Right lobe of liver (tissue), 6 donors: ENCODE results near the gene FRMD4A. TPM values are rescaled to one million over a fixed set of nuclear protein-coding genes. Genes with fewer than 3 reads are reported as not detected.
"Not testable (repeated sequence)": the region's sequence is repeated elsewhere in the genome, so short reads cannot be mapped to it uniquely, and the experiment has no call there.

Experiments
- ATAC-seq, 4 donors: fragments of 200-7000 bp; cut with Tn5 transposase; one replicate each; pipeline ENCODE4 v1.9.1; 2020; ENCODE audit warnings: mild to moderate bottlenecking in 4 of 4, moderate library complexity in 4 of 4
- DNase-seq, 3 donors: peaks; one replicate each; pipeline ENCODE4 v3.0.0-alpha.2; 2020
- H3K27ac ChIP-seq, 3 donors: fragments of 200-600 bp; one replicate each; pipeline ENCODE4 v1.8.0; 2022
- H3K27me3 ChIP-seq, 2 donors: fragments of 200-600 bp; one replicate each; pipeline ENCODE4 v1.8.0; 2022
- H3K36me3 ChIP-seq, 4 donors: fragments of 200-600 bp; sonication (generic) in 1 of 4; one replicate each; pipeline versions ENCODE4 v1.5.1 to v1.8.0; 2017 to 2022; ENCODE audit warnings: control low read depth in 1 of 4
- H3K4me1 ChIP-seq, 4 donors: fragments of 200-600 bp; sonication (generic) in 1 of 4; one replicate each; pipeline versions ENCODE4 v1.5.1 to v1.8.0; 2017 to 2022; ENCODE audit warnings: control low read depth in 1 of 4
- H3K4me3 ChIP-seq, 3 donors: fragments of 200-600 bp; one replicate each; pipeline ENCODE4 v1.8.0; 2022
- H3K9me3 ChIP-seq, 4 donors: fragments of 200-600 bp; sonication (generic) in 1 of 4; one replicate each; pipeline versions ENCODE4 v1.5.1 to v1.8.0; 2017 to 2022; ENCODE audit warnings: control low read depth in 1 of 4
- POLR2A ChIP-seq: fragments of 450-650 bp; IDR thresholded peaks from one replicate; pipeline ENCODE4 v1.6.1; 2017; ENCODE audit warnings: antibody characterized with exemption, mild to moderate bottlenecking
- WGBS: methylation state at CpG from one replicate; pipeline ENCODE4 v1.1.6; 2018; ENCODE audit warnings: low coverage, low lambda C conversion rate; ENCODE audit not compliant: insufficient coverage; ENCODE audit errors: missing lambda C conversion rate; 5-methylcytosine and 5-hydroxymethylcytosine counted together
- intact Hi-C, 2 donors: fragments of 100-400 bp; cut with DNase I; formaldehyde crosslinking; loops; one replicate each; pipeline versions ENCODE4 v1.11.2 to v1.14.1; 2022
- total RNA-seq, 6 experiments: library from RNA; depleted of rRNA in 2 of 6; stranded (reverse); fragments of >200 nt in 2 of 6; fragmentation: NEBNext Ultra II Directional in 3 of 6; extraction: Animal tissue kit (Norgen Biotek cat#: 25700) in 3 of 6; gene quantifications; one replicate each; pipeline versions ENCODE4 v1.1.0 to v1.2.4, GENCODE V29; 2016 to 2023
- TF ChIP-seq, protein P1 (sequence below), 4 donors: fragments of 200-600 bp in 3 of 4; fragments of 450-650 bp in 1 of 4; IDR thresholded peaks; one replicate each; pipeline versions ENCODE4 v1.5.1 to v1.8.0; 2016 to 2022; ENCODE audit warnings: antibody characterized with exemption in 4 of 4, mild to moderate bottlenecking in 2 of 4
- donor health status: DM: no; HTN: yes; CAD: no.
- donor health status: DM: no; HTN: no; CAD: no.
- donor health status: DM: no; HTN: no; CAD: no.
- donor health status: DM: no; HTN: yes; CAD: no.
- donor health status: DM: no; HTN: yes; CAD: no.

FRMD4A gene
- total RNA-seq, 6 experiments from 2014 or later, result 8.4 to 22.8 (median 13.3) TPM

DNA sequence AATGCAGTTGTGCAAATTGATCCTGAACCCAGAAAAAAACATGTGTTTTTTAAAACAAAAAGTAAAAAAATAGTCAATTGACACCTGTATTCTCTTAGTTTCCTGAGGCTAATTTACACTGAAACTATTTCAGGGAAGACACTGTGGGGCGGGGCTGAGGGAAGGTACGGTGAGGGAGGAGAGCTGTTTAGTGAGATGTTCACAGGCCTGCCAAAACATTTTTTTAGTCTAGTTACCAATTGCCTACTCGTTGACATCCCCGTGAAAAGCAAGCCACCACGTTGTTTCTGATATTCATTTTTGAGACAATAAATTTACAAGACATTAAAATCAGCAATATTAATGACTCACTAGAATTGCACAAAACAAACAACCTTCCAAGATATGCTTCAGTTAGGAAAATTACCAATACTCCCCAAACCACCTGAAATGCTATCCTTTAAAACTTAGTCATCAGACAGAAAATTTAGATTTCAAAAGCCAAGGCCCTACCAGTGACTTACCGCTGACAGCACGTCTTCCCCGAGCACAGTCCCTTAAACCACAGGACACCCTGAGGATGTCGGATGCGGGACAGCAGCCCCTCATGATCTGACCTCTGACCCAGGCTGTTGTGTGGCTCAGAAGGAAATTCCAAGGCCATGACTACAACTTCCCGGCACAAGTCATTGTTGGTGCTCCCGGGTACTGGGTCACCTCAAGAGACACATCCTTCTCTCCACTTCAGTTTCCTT lies 464.8 kb downstream of the FRMD4A start:
- no peaks in the 10 kb centered on the region for H3K27me3 ChIP-seq
- TF ChIP-seq, protein P1, sequence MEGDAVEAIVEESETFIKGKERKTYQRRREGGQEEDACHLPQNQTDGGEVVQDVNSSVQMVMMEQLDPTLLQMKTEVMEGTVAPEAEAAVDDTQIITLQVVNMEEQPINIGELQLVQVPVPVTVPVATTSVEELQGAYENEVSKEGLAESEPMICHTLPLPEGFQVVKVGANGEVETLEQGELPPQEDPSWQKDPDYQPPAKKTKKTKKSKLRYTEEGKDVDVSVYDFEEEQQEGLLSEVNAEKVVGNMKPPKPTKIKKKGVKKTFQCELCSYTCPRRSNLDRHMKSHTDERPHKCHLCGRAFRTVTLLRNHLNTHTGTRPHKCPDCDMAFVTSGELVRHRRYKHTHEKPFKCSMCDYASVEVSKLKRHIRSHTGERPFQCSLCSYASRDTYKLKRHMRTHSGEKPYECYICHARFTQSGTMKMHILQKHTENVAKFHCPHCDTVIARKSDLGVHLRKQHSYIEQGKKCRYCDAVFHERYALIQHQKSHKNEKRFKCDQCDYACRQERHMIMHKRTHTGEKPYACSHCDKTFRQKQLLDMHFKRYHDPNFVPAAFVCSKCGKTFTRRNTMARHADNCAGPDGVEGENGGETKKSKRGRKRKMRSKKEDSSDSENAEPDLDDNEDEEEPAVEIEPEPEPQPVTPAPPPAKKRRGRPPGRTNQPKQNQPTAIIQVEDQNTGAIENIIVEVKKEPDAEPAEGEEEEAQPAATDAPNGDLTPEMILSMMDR (IDR thresholded peaks at IDR 0.05), result no peak
- TF ChIP-seq POLR2A, result no peak
- DNase-seq, result peak in 1 of 3 donors; percentile 40
- ATAC-seq, result peak; percentile 59 to 89 (median 78)
- no peaks in the 10 kb centered on the region for H3K36me3 ChIP-seq
- H3K9me3 ChIP-seq, result no peaks in the 10 kb centered on the region
- 63% methylated on average over 8 of the region's 12 CpGs for WGBS
- peak overlapping the region in 1 of 3 donors; percentile 51 for H3K27ac ChIP-seq
- no peaks in the 10 kb centered on the region for H3K4me1 ChIP-seq
- intact Hi-C loops, result no loop called here
- no peak overlapping the region for H3K4me3 ChIP-seq

DNA sequence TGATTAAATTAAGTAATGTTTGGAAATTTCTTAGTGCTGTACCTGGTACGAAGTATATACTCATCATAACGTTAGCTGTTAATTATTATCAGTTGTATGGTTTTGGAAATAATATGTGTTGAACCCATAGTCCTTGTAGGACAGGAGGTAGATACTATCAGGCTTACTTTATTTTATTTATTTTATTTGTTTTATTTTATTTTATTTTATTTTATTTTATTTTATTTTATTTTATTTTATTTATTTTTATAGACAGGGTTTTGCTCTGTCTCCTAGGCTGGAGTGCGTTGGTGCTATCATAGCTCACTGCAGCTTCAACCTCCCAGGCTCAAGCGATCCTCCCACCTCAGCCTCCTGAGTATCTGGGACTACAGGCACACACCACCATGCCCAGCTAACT lies 465.5 kb downstream of the FRMD4A start:
- WGBS, result 84% methylated on average over 4 of the region's 4 CpGs
- peak overlapping the region in 1 of 3 donors; percentile 51 for H3K27ac ChIP-seq
- intact Hi-C loops, H3K4me1 ChIP-seq, H3K36me3 ChIP-seq, H3K4me3 ChIP-seq, H3K9me3 ChIP-seq, DNase-seq, H3K27me3 ChIP-seq, ATAC-seq: not testable (repeated sequence)

DNA sequence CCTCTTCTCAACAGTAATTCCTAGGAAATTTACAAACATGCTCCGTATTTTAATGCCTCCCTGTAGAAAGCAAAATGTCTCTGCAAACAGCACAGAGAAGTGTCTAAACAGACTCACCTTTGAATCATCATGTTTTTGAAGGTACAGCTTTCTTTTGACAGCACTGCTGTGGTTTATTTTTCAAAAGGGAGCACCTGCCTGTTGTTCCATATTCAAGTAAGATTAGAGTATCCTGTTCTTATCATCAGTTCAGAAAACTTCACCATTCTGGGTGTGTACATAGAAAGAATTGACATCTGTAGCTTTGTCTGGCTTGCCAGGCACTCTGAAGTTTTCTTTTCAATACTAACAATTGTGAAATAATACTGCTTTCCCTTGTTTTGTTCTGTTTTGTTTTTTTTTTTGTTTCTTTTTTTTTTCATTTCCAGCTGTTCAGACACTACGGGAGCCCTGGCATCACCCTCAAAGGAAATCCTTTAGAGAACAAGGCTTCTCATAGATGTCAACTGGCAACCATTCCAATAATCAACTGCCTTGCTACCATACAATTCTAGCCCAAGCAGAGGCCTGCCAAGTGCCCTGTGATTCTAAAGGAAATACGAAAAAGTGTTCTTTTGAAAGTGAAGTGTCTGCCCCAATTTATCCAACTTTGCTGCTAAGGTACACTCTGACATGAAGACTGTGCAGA lies 468.0 kb downstream of the FRMD4A start:
- no peak overlapping the region for H3K27ac ChIP-seq
- no peaks in the 10 kb centered on the region for H3K36me3 ChIP-seq
- H3K9me3 ChIP-seq, result no peaks in the 10 kb centered on the region
- H3K27me3 ChIP-seq, result no peaks in the 10 kb centered on the region
- DNase-seq (no peak), ATAC-seq (no peak)
- TF ChIP-seq, protein P1 (IDR thresholded peaks at IDR 0.05), result no peak
- no peak for TF ChIP-seq POLR2A
- H3K4me3 ChIP-seq, result no peak overlapping the region
- no peaks in the 10 kb centered on the region for H3K4me1 ChIP-seq
- intact Hi-C loops, result no loop called here
- 35% methylated on average over 3 of the region's 3 CpGs for WGBS

DNA sequence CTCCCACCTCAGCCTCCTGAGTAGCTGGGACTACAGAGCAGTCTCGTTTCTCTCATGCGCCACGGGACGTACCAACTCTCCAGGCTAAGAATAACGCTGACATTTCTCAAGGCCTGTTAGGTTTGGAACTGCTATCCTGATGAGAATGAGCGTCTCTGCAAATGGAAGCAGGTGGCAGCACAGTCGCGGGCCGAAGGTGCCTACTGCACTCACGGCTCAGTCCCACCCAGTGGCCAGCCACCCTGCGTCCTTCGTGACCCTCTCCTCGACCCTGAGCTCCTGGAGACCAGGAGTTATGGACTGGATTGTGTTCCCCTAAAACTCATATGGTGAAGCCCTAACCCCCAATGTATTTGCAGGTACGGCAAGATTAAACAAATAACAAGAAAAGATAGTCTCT lies 469.8 kb downstream of the FRMD4A start:
- TF ChIP-seq, protein P1 (IDR thresholded peaks at IDR 0.05), result no peak
- TF ChIP-seq POLR2A, result no peak
- Histone ChIP-seq H3K9me3 (no peaks in the 10 kb centered on the region), H3K4me3 (no peak overlapping the region), H3K27me3 (no peaks in the 10 kb centered on the region), H3K27ac (no peak overlapping the region), H3K36me3 (no peaks in the 10 kb centered on the region), H3K4me1 (no peaks in the 10 kb centered on the region)
- DNase-seq, result no peak
- ATAC-seq, result no peak
- intact Hi-C loops, result no loop called here
- 81% methylated on average over 11 of the region's 14 CpGs for WGBS

DNA sequence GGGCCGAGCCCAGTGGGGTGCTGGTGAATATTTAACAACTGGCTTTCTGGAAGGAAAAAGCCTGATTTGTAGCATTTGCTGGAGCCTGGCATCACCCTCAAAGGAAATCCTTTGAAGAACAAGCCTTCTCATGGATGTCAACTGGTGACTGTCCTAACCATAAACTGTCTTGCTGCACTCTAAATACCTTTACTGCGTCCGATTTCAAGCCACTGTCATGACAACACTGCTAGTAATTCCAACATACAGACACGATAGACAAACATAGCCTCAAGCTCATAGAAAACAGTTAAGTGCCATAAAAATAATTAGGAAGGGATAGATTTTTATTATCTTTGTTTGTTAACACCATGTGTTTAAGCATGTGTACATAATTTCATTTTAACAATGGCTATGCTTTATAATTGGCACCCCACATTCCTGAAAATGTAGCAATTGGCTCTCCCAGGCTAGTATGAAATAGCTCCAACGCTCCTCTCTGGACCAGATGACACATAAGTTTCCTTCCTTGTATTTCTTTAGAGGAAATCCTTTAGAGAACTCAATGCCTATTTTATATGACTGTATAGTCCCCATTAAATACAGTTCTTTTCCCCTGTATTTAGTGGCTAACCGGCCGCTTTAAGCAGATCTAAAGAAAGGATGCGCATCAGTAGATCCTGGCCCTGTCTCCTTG lies 470.6 kb downstream of the FRMD4A start:
- intact Hi-C loops, result no loop called here
- no peaks in the 10 kb centered on the region for H3K4me1 ChIP-seq
- TF ChIP-seq, protein P1 (IDR thresholded peaks at IDR 0.05), result no peak
- no peak for TF ChIP-seq POLR2A
- no peaks in the 10 kb centered on the region for H3K9me3 ChIP-seq
- H3K27me3 ChIP-seq, result no peaks in the 10 kb centered on the region
- no peaks in the 10 kb centered on the region for H3K36me3 ChIP-seq
- ATAC-seq, result peak in 2 of 4 donors; percentile 48 to 60
- 68% methylated on average over 7 of the region's 8 CpGs for WGBS
- H3K4me3 ChIP-seq, result no peak overlapping the region
- DNase-seq, result no peak
- H3K27ac ChIP-seq, result no peak overlapping the region
